Hematopoietic multipotent progenitor cell treated with erythropoietin and hydrocortisone succinate and interleukin-3 and kit ligand, for 6 days (in vitro differentiated cells): ENCODE data around the gene GOLGA3.
A peak's percentile ranks its signal among the peaks of the same experiment; 100 is the strongest.
"Not testable (repeated sequence)": the region's sequence is repeated elsewhere in the genome, so short reads cannot be mapped to it uniquely, and the experiment has no call there.

Source experiments
- DNase-seq: peaks from one replicate; pipeline ENCODE4 v3.0.0-alpha.2; 2015

The GOLGA3 gene

GRCh38 chr12:132828706-132829534 lies at the start of gene GOLGA3:
GOLGA3 (minus strand) TSS chr12:132828869; CDS start chr12:132822128, 6,741 bp downstream.
- peak; percentile 96 for DNase-seq

GRCh38 chr12:132874620-132875019 lies 46.0 kb upstream of the GOLGA3 start:
- not testable (repeated sequence) for DNase-seq

- DNase-seq = no peak
These were observed 45.5 kb upstream of the GOLGA3 start for GRCh38 chr12:132874175-132874574.

GRCh38 chr12:132873724-132874123 lies 45.1 kb upstream of the GOLGA3 start:
- no peak for DNase-seq

- DNase-seq = no peak
These were observed 44.3 kb upstream of the GOLGA3 start for GRCh38 chr12:132872975-132873421.

- DNase-seq = no peak
These were observed 43.6 kb upstream of the GOLGA3 start for GRCh38 chr12:132872073-132872855.

- no peak for DNase-seq
These were observed 40.9 kb upstream of the GOLGA3 start for GRCh38 chr12:132869551-132869950.

- DNase-seq = no peak
These were observed 37.7 kb upstream of the GOLGA3 start for GRCh38 chr12:132866251-132866828.

- no peak for DNase-seq
These were observed 32.9 kb upstream of the GOLGA3 start for GRCh38 chr12:132861558-132861957.

- peak; percentile 60 for DNase-seq
These were observed 30.1 kb upstream of the GOLGA3 start for GRCh38 chr12:132858718-132859266.

- not testable (repeated sequence) for DNase-seq
These were observed 28.4 kb upstream of the GOLGA3 start for GRCh38 chr12:132857019-132857418.

- no peak for DNase-seq
These were observed 27.9 kb upstream of the GOLGA3 start for GRCh38 chr12:132856581-132856980.

- DNase-seq = not testable (repeated sequence)
These were observed 26.5 kb upstream of the GOLGA3 start for GRCh38 chr12:132855211-132855610.

GRCh38 chr12:132853285-132854092 lies 24.8 kb upstream of the GOLGA3 start:
- DNase-seq = no peak

GRCh38 chr12:132852496-132852895 lies 23.8 kb upstream of the GOLGA3 start:
- DNase-seq = no peak

- DNase-seq = no peak
These were observed 22.8 kb upstream of the GOLGA3 start for GRCh38 chr12:132851465-132851864.

GRCh38 chr12:132850291-132850690 lies 21.6 kb upstream of the GOLGA3 start:
- DNase-seq = no peak

- DNase-seq = no peak
These were observed 19.9 kb upstream of the GOLGA3 start for GRCh38 chr12:132848521-132848920.

GRCh38 chr12:132847363-132848356 lies 19.0 kb upstream of the GOLGA3 start:
- no peak for DNase-seq

GRCh38 chr12:132844681-132845080 lies 16.0 kb upstream of the GOLGA3 start:
- DNase-seq = not testable (repeated sequence)
